ENCODE measurements around the gene PYHIN1. TPM values are rescaled to one million over a fixed set of nuclear protein-coding genes. Genes with fewer than 3 reads are reported as not detected.
A peak's percentile ranks its signal among the peaks of the same experiment; 100 is the strongest.
"Not testable (repeated sequence)": the region's sequence is repeated elsewhere in the genome, so short reads cannot be mapped to it uniquely, and the experiment has no call there.

PYHIN1 gene
- polyA plus RNA-seq, 1 donor from 2014 or later, result 37.8 TPM

DNA sequence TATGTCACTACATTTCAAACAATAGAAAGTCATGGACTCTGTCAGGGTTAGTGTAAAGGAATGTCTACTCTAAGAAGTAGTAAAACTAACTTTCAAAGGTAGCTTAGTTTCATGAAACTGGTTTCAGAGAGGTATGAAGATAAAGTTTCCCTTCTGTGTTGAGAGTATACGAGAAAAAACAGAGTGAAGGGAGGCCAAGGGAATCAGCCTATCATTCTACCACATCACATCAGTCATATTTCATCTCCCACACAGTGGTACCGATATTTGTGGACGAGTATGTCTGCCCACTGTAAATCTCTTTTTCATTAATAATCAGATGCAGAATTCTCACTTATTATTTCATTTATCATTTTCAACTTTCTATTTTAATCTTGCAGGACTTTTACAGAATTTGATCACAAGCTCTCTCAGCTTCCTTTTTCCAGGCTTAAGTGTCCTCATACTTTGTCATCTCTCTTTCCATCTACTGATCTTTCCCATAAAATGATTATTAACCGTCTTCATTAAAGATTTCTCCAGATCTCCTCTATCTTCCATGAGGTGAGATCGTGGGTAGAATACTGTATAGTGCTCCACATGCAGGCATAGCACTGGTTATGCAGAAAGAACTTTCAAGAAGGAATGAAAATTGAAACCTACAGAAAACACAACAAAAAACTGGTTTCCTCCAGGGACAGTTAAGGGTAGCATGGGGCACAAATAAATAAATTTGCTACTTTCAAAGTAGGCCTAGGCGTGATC is 66.9 kb downstream of the PYHIN1 start:
- Mint-ChIP-seq H3K4me3 (peak overlapping the region in 3 of 4 donors; percentile 7 to 77 (median 77)), H3K9me3 (peaks cover 0 to 2% (median 0%) of the 10 kb centered on the region in 3 donors)

DNA sequence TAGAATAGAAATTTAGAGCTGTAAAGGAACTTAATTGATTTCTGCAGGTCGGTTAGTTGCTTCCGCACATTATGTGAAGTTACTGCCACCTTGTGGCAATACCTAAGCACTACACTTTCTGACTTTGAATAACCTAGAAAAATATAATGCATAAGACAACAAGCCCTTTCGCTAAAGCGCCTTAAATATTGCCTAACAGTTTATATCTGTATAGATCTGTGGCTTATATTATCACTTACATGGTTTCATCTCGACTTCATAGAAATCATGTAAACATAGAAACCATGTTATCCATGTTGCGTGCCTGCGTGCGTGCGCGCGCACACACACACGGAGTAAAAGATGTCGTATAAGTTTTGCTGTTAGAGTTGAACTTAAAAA is 67.4 kb downstream of the PYHIN1 start:
- peak overlapping the region in 2 of 3 donors; percentile 9 to 47 for H3K27ac Mint-ChIP-seq
- peaks cover 26 to 33% (median 32%) of the 10 kb centered on the region in 3 donors for H3K4me1 Mint-ChIP-seq
- H3K4me3 Mint-ChIP-seq, result peak overlapping the region in 3 of 4 donors; percentile 7 to 77 (median 77)
- H3K9me3 Mint-ChIP-seq, result no peaks in the 10 kb centered on the region
- H3K36me3 Mint-ChIP-seq, result peaks cover 2% of the 10 kb centered on the region
- H3K27me3 Mint-ChIP-seq, result no peaks in the 10 kb centered on the region

More for the DNA sequence above, 66.9 kb downstream of the PYHIN1 start:
- Mint-ChIP-seq H3K27ac (peak overlapping the region; percentile 9 to 63 (median 47)), H3K27me3 (no peaks in the 10 kb centered on the region), H3K4me1 (peaks cover 26 to 32% (median 32%) of the 10 kb centered on the region in 3 donors), H3K36me3 (peaks cover 2% of the 10 kb centered on the region)

DNA sequence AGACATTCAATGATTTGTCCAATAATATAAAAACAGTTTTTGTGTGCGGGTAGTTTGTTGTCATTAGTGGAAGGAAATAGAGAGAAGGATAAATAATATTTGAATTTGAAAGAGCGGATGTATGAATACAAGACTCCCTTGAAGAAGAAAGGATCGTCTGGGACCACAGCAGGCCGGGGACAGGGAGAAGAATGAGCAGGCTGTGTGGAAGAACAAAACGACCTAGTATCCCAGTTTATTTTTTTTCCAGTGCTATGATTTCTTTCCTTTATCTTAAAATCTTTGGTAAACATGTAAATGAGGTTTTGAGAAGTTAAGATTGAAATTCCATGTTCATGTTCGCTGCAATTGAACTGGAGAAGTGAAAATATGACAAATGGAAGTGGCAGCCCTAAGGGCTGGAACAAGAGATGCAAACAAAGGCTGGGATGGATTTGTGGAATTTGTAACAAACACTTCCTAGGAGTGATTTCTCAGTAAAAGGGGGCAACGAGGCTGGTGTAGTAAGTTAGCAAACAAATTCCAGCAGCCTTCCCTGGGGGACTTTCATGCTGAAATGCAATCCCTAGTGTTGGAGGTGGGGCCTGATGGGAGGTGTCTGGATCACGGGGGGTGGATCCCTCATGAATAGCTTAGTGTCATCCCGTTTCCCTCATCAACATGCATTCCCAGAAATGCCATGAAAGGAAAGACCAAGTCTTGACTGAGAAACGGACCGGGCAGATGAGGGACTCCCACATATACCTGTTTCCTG is 68.1 kb downstream of the PYHIN1 start:
- H3K4me3 Mint-ChIP-seq, result no peak overlapping the region
- no peaks in the 10 kb centered on the region for H3K9me3 Mint-ChIP-seq
- no peak overlapping the region for H3K27ac Mint-ChIP-seq
- peaks cover 26 to 33% (median 32%) of the 10 kb centered on the region in 3 donors for H3K4me1 Mint-ChIP-seq
- H3K27me3 Mint-ChIP-seq, result no peaks in the 10 kb centered on the region
- H3K36me3 Mint-ChIP-seq, result peaks cover 2% of the 10 kb centered on the region

DNA sequence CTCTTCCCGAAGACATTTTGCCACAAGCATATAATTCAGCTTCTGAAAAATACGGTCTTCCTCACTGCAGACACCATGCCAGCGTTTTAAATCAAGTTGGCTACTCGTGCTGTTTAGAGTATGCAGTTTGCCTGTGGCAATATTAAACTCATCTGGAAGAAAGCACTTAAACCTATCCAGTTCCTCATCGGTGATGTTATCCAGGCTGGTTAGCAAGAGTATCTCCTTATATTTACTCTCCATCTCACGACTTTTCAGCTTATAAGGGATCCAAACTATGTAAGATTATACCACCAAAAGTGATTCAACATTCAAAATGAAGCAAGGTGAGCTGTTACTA is 68.7 kb downstream of the PYHIN1 start:
- Mint-ChIP-seq H3K27ac (no peak overlapping the region), H3K36me3 (peaks cover 2% of the 10 kb centered on the region), H3K27me3 (no peaks in the 10 kb centered on the region), H3K4me1 (peaks cover 28 to 34% (median 33%) of the 10 kb centered on the region in 3 donors), H3K9me3 (no peaks in the 10 kb centered on the region), H3K4me3 (no peak overlapping the region)

DNA sequence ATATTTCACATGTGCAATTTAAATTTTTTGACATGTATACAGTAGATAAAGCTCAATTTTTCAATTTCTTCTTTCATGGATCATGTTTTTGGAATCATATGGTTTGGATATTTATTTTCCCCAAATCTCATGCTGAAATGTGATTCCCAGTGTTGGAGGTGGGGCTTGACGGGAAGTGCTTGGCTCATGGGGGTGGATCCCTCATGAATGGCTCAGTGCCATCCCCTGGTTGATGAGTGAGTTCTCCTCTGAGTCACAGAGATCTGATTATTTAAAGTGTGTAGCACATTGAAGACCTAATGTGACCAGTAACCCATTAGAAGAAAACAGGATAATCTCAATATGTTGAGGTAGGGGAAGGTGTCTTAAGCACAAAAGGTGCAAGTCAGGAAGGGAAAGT is 69.3 kb downstream of the PYHIN1 start:
- no peak overlapping the region for H3K4me3 Mint-ChIP-seq
- H3K27ac Mint-ChIP-seq, result no peak overlapping the region
- peaks cover 30 to 36% (median 34%) of the 10 kb centered on the region in 3 donors for H3K4me1 Mint-ChIP-seq
- H3K36me3 Mint-ChIP-seq, result no peaks in the 10 kb centered on the region
- no peaks in the 10 kb centered on the region for H3K27me3 Mint-ChIP-seq
- no peaks in the 10 kb centered on the region for H3K9me3 Mint-ChIP-seq

DNA sequence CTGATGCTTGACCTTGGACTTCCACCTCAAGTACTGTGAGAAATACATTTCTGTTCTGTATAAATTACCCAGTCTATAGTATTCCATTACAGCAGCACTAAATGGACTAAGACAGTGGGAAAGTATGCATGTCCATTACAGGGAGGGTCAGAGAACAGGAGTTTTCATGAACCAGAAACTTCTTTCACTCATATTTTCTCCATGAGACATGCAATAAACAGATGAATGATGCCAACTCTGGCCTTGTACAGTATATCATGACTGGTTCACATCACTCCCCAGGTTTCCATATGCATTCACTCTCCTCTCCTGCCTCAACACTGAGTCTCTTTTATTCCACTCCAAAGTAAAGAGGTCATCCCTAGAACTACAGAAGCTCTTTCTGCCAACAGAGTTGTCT is 73.8 kb downstream of the PYHIN1 start:
- Mint-ChIP-seq H3K9me3 (no peaks in the 10 kb centered on the region), H3K4me1 (peaks cover 31 to 45% (median 43%) of the 10 kb centered on the region in 3 donors), H3K4me3 (peak overlapping the region in 2 of 4 donors; percentile 19 to 86), H3K27me3 (no peaks in the 10 kb centered on the region), H3K36me3 (peaks cover 3% of the 10 kb centered on the region), H3K27ac (peak overlapping the region in 2 of 3 donors; percentile 64 to 69)

DNA sequence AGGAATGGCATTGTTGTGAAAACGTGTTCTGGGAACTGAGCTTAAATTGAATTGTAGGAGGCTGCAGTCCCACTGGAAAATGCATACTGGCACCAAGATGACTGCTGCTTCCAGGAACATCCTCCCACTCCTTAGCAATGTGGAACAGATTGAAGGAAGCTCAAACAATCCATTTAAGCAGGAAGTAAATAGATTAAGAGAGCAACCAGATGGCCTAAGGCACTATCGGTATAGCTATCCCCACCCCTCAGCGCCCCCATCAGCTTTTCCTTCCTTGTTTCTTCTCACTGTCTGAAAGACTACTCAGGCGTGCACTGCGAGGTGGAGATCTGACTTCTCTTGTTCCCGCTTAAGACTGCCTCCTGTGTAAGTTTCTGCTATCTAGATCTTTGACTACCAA is 74.3 kb downstream of the PYHIN1 start:
- no peaks in the 10 kb centered on the region for H3K9me3 Mint-ChIP-seq
- peaks cover 31 to 43% (median 41%) of the 10 kb centered on the region in 3 donors for H3K4me1 Mint-ChIP-seq
- H3K36me3 Mint-ChIP-seq, result peaks cover 3% of the 10 kb centered on the region
- H3K27ac Mint-ChIP-seq, result peak overlapping the region; percentile 64 to 95 (median 69)
- peak overlapping the region; percentile 19 to 87 (median 62) for H3K4me3 Mint-ChIP-seq
- no peaks in the 10 kb centered on the region for H3K27me3 Mint-ChIP-seq

DNA sequence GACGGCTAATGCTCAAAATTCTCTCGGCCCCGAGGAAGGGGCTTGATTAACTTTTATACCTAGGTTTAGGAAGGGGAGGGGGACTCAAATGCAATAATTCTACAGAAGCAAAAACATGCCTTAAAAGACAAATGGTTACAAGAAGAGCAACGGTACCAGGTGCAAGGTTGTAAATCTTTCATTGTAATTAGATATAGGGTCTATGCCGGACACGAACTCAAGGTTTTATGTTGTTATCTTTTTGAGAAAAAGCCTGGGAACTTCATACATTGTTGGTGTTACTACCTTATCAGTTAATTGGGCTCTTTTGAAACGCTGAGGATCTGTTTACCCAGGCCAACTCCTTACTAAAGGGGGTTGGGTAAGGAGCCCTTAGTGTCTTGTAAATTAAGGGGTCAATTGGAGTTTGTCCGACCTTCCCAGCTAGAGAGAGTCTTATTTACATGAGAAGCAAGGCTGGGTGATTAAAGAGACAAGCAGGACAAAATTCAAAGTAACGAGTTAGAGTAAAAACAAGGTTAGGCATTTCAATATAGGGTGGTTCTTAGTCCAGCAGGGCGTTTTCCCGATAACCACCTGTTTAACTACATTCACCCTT is 75.0 kb downstream of the PYHIN1 start:
- Mint-ChIP-seq H3K27ac (peak overlapping the region in 2 of 3 donors; percentile 64 to 95), H3K4me3 (peak overlapping the region; percentile 32 to 87 (median 62)), H3K4me1 (peaks cover 31 to 42% (median 40%) of the 10 kb centered on the region in 3 donors)
- not testable (repeated sequence) for H3K36me3 Mint-ChIP-seq, H3K9me3 Mint-ChIP-seq, H3K27me3 Mint-ChIP-seq

DNA sequence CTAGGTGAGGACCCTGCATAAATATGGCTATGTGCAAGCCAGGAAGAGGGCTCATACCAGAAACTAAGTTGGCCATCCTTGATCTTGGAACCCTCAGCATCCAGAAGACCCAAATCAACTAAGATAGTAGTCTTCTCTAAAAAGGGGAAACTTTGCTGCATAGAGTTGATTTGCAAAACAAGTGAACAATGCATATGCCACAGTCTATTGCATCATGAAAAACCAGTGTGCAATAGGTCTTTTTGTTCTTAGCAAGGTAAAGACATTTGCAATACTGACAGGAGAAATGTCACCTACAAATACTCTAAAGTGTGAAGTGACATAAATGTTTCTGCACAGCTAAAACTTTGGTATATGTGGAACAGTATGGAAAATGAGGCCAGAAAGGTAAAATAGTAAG is 76.4 kb downstream of the PYHIN1 start:
- no peaks in the 10 kb centered on the region for H3K27me3 Mint-ChIP-seq
- peak overlapping the region in 2 of 4 donors; percentile 13 to 98 for H3K4me3 Mint-ChIP-seq
- H3K9me3 Mint-ChIP-seq, result no peaks in the 10 kb centered on the region
- peaks cover 36 to 42% (median 41%) of the 10 kb centered on the region in 3 donors for H3K4me1 Mint-ChIP-seq
- peaks cover 5% of the 10 kb centered on the region for H3K36me3 Mint-ChIP-seq
- peak overlapping the region in 1 of 3 donors; percentile 50 for H3K27ac Mint-ChIP-seq

DNA sequence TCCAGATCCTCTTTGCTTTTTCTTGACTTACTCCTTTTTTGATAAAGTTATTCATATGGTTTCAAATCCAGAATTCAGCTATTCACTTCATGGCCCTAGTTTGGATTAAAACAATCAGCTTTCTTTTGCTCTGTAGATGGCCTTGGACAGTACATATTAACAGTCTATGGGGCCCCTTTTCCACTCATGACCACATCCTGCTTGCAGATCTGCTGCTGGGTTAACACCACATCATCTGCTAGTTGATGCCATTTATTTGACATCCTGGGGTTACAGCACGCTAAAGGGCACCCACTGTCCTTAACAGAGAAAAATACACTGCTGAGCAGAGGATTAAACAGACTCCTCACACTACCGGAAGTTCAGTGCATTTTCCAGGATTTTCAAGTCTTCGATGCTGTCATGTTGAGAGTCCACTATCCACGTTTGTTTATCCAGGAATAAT is 77.4 kb downstream of the PYHIN1 start:
- no peaks in the 10 kb centered on the region for H3K9me3 Mint-ChIP-seq
- H3K4me3 Mint-ChIP-seq, result peak overlapping the region; percentile 95 to 99 (median 97)
- no peaks in the 10 kb centered on the region for H3K27me3 Mint-ChIP-seq
- peaks cover 42 to 45% (median 43%) of the 10 kb centered on the region in 3 donors for H3K4me1 Mint-ChIP-seq
- peak overlapping the region; percentile 86 to 94 (median 91) for H3K27ac Mint-ChIP-seq
- peaks cover 7% of the 10 kb centered on the region for H3K36me3 Mint-ChIP-seq

DNA sequence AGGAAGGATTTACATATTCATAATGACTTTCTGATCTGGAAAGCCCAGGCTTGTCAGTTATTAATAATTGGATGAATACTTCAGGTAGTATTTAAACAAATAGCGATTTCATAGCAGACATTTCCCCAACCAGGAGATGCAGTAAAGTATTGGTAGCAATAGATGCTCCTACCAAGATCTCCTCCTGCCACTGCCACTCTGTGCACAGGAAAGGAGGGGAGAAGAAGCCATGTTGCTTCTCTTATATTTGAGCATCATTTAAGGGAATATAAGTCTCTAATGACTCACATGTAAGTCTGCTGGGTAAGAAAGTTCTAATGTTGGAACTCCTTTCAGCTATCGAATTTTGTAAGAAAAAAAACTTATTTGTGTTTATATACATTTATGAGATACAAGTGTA is 77.9 kb downstream of the PYHIN1 start:
- Mint-ChIP-seq H3K27me3 (no peaks in the 10 kb centered on the region), H3K9me3 (no peaks in the 10 kb centered on the region), H3K27ac (peak overlapping the region; percentile 86 to 94 (median 91)), H3K4me1 (peaks cover 47 to 50% (median 48%) of the 10 kb centered on the region in 3 donors), H3K36me3 (peaks cover 7% of the 10 kb centered on the region), H3K4me3 (peak overlapping the region; percentile 95 to 99 (median 97))

DNA sequence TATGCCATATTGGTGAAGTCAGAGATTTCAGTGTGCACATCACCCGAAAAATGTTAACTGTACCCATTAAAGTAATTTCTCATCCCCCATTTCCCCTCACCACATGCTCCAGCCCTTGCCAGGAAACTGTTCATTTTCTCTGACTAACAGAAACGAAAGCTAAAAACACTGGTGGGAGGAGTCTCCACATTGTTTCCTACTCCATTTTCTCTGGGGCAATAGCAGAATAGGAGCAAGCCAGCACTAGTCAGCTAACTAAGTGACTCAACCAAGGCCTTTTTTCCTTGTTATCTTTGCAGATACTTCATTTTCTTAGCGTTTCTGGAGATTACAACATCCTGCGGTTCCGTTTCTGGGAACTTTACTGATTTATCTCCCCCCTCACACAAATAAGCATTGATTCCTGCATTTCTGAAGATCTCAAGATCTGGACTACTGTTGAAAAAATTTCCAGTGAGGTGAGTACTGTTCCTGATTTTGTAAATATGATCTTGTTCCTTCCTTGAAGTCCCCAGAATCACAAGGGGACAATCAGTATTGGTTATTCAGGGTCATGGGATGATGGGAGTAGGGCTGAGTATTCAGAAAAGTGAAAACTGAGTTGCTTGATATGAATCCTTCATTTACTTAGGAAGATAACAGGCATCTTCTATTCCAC is 78.5 kb downstream of the PYHIN1 start, which contains the start of gene IFI16:
Gene IFI16, plus strand, starts transcription at position 204 of the 658 bp plus-strand sequence. CDS start 4,774 bp downstream, outside the sequence.
- Mint-ChIP-seq H3K27ac (peak within 1 kb of the TSS; percentile 86 to 94 (median 91)), H3K4me3 (peak within 1 kb of the TSS; percentile 95 to 99 (median 97)), H3K4me1 (peaks cover 51 to 52% (median 52%) of the 10 kb centered on the region in 3 donors), H3K9me3 (no peaks in the 10 kb centered on the region), H3K36me3 (peaks cover 9% of the 10 kb centered on the region), H3K27me3 (no peaks in the 10 kb centered on the region)

DNA sequence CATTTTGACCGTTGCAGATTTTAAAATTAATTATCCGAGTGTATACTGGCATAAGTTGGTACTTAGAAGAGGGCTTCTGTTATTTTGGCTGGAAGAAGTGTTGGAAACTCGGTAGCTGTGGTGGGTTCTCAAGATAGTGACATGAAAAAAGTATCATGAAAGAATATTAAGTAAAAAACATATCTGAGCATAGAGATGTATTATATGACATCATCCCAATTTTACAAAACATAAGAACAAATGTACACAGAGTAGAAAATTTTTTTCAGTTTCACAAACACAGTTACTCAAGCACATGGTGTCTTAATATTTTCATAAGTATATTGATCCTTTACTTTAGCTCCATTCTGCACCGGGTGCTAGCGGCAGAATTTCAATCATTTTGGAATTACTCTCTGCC is 79.0 kb downstream of the PYHIN1 start:
- peaks cover 2% of the 10 kb centered on the region for H3K27me3 Mint-ChIP-seq
- H3K9me3 Mint-ChIP-seq, result no peaks in the 10 kb centered on the region
- peaks cover 12% of the 10 kb centered on the region for H3K36me3 Mint-ChIP-seq
- H3K27ac Mint-ChIP-seq, result peak overlapping the region; percentile 86 to 94 (median 91)
- peak overlapping the region; percentile 95 to 99 (median 97) for H3K4me3 Mint-ChIP-seq
- H3K4me1 Mint-ChIP-seq, result peaks cover 49 to 54% (median 52%) of the 10 kb centered on the region in 3 donors

DNA sequence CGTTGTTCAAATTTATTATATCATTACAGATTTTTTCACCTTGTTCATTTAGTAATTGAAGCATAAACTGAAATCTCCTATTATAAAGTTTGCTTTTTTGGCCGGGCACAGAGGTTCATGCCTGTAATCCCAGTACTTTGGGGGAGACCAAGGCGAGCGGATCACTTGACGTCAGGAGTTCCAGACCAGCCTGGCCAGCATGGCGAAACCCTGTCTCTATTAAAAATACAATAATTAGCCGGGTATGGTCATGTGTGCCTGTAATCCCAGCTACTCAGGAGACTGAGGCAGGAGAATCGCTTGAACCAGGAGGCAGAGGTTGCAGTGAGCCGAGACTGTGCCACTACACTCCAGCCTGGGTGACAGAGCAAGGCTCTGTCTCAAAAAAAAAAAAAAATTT is 79.6 kb downstream of the PYHIN1 start:
- H3K27me3 Mint-ChIP-seq, H3K9me3 Mint-ChIP-seq: not testable (repeated sequence)
- peak overlapping the region; percentile 95 to 99 (median 97) for H3K4me3 Mint-ChIP-seq
- H3K4me1 Mint-ChIP-seq, result peaks cover 49 to 54% (median 52%) of the 10 kb centered on the region in 3 donors
- H3K27ac Mint-ChIP-seq, result peak overlapping the region; percentile 86 to 94 (median 91)
- H3K36me3 Mint-ChIP-seq, result peaks cover 18% of the 10 kb centered on the region

Data from IgD-negative memory B cell (primary cell).